SK-N-MC (cell line): Measurements from ENCODE around the gene NOP9.

Experiments used
- EZH2 ChIP-seq: fragments of 200-600 bp; sonication (generic); IDR thresholded peaks from one replicate; pipeline ENCODE4 v1.6.1; 2017; ENCODE audit warnings: antibody characterized with exemption
- FOXP2 ChIP-seq: optimal IDR thresholded peaks from 2 replicates; pipeline ENCODE3; 2011; ENCODE audit warnings: mild to moderate bottlenecking, moderate library complexity; ENCODE audit not compliant: insufficient read depth; ENCODE audit errors: extremely low read length, control extremely low read depth
- POLR2AphosphoS5 ChIP-seq: IDR thresholded peaks from 2 replicates; pipeline ENCODE4 v1.6.1; 2012; ENCODE audit warnings: mild to moderate bottlenecking, low read depth, low read length, borderline replicate concordance

- TF ChIP-seq POLR2AphosphoS5: no peak
- no peak for TF ChIP-seq EZH2
- no peak for TF ChIP-seq FOXP2
These were observed 8.1 kb upstream of the NOP9 start for GRCh38 chr14:24291446-24292117.
